ENCODE results near the gene RGS21. TPM values are rescaled to one million over a fixed set of nuclear protein-coding genes. Genes with fewer than 3 reads are reported as not detected.

RGS21 gene
- total RNA-seq, 2 experiments from 2014 or later, result not detected

DNA sequence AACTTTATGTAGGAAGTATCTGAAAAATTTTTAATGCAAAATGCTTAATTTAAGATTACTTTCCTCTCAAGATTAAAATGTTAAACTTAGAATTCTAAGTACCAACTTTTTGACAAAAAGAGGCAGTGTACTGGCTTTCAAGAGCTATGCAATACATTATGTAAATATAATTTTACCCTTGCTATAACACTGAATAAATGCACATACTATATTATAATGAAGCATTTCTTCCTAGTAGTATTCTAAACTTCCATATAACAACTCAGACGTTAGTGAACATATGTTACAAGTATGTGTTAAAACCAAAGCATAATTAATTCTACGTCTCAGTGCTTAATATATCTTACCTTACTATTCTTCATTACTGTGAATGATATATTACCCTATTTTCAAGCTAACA, 58.5 kb downstream of the RGS21 start:
- POLR2A ChIA-PET, result no interaction called here
- no peaks in the 10 kb centered on the region for H4K20me1 ChIP-seq (ENCODE audit: insufficient read depth, low read length)

DNA sequence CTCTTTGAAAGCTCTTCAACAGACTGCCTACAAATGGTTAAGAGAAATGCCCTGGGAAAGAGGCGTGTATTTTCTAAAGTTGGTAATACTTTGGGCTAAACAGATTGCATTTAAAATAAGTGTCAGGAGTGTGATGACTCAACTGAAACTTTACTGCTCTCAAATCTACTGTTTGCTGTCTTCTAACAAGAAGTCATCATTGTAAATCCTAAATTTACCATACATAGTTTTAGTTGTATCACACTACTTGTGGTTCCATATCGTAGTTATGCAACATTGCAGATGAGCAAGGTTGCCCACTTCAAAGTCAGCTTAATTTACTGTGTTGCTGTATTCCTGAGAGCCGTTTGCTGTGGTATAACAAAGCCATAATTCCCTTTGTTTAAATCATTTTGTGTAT, 59.6 kb downstream of the RGS21 start:
- H3K79me2 ChIP-seq (ENCODE audit: insufficient read depth, low read depth, low read length), result no peaks in the 10 kb centered on the region
- H2AFZ ChIP-seq (ENCODE audit: low read length), result no peak overlapping the region
- no peaks in the 10 kb centered on the region for H3K9me3 ChIP-seq (ENCODE audit: low read length)
- POLR2A ChIA-PET, result interaction anchor here (0.5 kb wide), 1 partner anchor 480 kb away, joined by 4 read pairs; no protein-coding TSS in a partner anchor
- no peak for TF ChIP-seq CTCF (conservative IDR thresholded peaks at IDR 0.05; ENCODE audit: low read length)
- no peaks in the 10 kb centered on the region for H3K9me2 ChIP-seq (ENCODE audit: insufficient read depth, low read length)
- CTCF ChIA-PET (ENCODE audit: unreplicated experiment), result no interaction called here
- intact Hi-C loops (cut with micrococcal nuclease; ENCODE audit: unreplicated experiment), result no loop called here
- H3K36me3 ChIP-seq (ENCODE audit: insufficient read depth, low read length), result no peaks in the 10 kb centered on the region
- no peaks in the 10 kb centered on the region for H3K4me1 ChIP-seq (ENCODE audit: insufficient read depth, low read length, poor library complexity, severe bottlenecking)
- H3K4me3 ChIP-seq (ENCODE audit: low read depth, low read length, poor library complexity, severe bottlenecking), result no peak overlapping the region
- H3K27ac ChIP-seq (ENCODE audit: low read depth, low read length, poor library complexity, severe bottlenecking), result no peak overlapping the region
- no peaks in the 10 kb centered on the region for H4K20me1 ChIP-seq (ENCODE audit: insufficient read depth, low read length)
- no peak overlapping the region for H3K4me2 ChIP-seq (ENCODE audit: low read length)
- no TSS peak for BruUV-seq (replicated peaks)
- no peak for DNase-seq (ENCODE audit: low spot score)

More for the DNA sequence above, 58.5 kb downstream of the RGS21 start:
- no peak for TF ChIP-seq CTCF (conservative IDR thresholded peaks at IDR 0.05; ENCODE audit: low read length)
- no peak for TF ChIP-seq EZH2phosphoT487 (IDR thresholded peaks at IDR 0.05; ENCODE audit: borderline replicate concordance, low read depth, low read length)
- Histone ChIP-seq H3K9me3 (ENCODE audit: low read length) (no peaks in the 10 kb centered on the region), H3K9me2 (ENCODE audit: insufficient read depth, low read length) (no peaks in the 10 kb centered on the region), H3K4me2 (ENCODE audit: low read length) (no peak overlapping the region), H3K4me1 (ENCODE audit: insufficient read depth, low read length, poor library complexity, severe bottlenecking) (no peaks in the 10 kb centered on the region), H3K4me3 (ENCODE audit: low read depth, low read length, poor library complexity, severe bottlenecking) (no peak overlapping the region), H3K36me3 (ENCODE audit: insufficient read depth, low read length) (no peaks in the 10 kb centered on the region), H3K27ac (ENCODE audit: low read depth, low read length, poor library complexity, severe bottlenecking) (no peak overlapping the region), H2AFZ (ENCODE audit: low read length) (no peak overlapping the region), H3K79me2 (ENCODE audit: insufficient read depth, low read depth, low read length) (no peaks in the 10 kb centered on the region)
- DNase-seq (ENCODE audit: low spot score), result no peak
- intact Hi-C loops (cut with micrococcal nuclease; ENCODE audit: unreplicated experiment), result no loop called here
- no TSS peak for BruUV-seq (replicated peaks)
- CTCF ChIA-PET (ENCODE audit: unreplicated experiment), result no interaction called here

DNA sequence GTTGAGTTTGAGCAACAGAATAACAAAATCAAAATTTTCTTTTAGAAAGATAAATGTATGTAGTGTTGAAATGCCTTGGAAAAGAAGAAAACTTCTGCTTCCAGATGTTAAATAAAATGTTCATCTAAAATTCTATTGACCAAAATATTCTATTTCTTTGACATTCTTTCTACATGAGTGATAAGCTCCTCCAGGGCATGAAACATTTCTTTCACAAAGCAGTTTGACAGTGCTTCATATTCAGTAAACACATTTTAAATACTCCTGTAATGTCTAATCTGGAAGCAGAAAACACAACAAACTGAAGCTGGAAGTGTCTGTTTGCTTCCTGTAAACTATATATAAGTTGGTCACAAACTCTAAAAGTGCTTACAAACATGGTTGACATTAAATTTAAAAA, 61.5 kb downstream of the RGS21 start:
- no TSS peak for BruUV-seq (replicated peaks)
- no peak overlapping the region for H2AFZ ChIP-seq (ENCODE audit: low read length)
- no peak for TF ChIP-seq EZH2phosphoT487 (IDR thresholded peaks at IDR 0.05; ENCODE audit: borderline replicate concordance, low read depth, low read length)
- TF ChIP-seq CTCF (conservative IDR thresholded peaks at IDR 0.05; ENCODE audit: low read length), result no peak
- H3K9me3 ChIP-seq (ENCODE audit: low read length), result no peaks in the 10 kb centered on the region
- DNase-seq (ENCODE audit: low spot score), result no peak
- H3K4me3 ChIP-seq (ENCODE audit: low read depth, low read length, poor library complexity, severe bottlenecking), result no peak overlapping the region
- H3K79me2 ChIP-seq (ENCODE audit: insufficient read depth, low read depth, low read length), result no peaks in the 10 kb centered on the region
- no peaks in the 10 kb centered on the region for H3K4me1 ChIP-seq (ENCODE audit: insufficient read depth, low read length, poor library complexity, severe bottlenecking)
- intact Hi-C loops (cut with micrococcal nuclease; ENCODE audit: unreplicated experiment), result no loop called here
- no peaks in the 10 kb centered on the region for H3K36me3 ChIP-seq (ENCODE audit: insufficient read depth, low read length)
- H3K4me2 ChIP-seq (ENCODE audit: low read length), result no peak overlapping the region
- ChIA-PET CTCF (ENCODE audit: unreplicated experiment) (no interaction called here), POLR2A (no interaction called here)
- H3K9me2 ChIP-seq (ENCODE audit: insufficient read depth, low read length), result no peaks in the 10 kb centered on the region; the same call in 1 of the 2 replicates
- H3K27ac ChIP-seq (ENCODE audit: low read depth, low read length, poor library complexity, severe bottlenecking), result no peak overlapping the region
- H4K20me1 ChIP-seq (ENCODE audit: insufficient read depth, low read length), result no peaks in the 10 kb centered on the region
